HEK293 (cell line): ENCODE measurements around the gene HAND1.

Source experiments
- CTCF ChIA-PET: fragments of 350-600 bp; formaldehyde crosslinking; extraction: SDS; loops from one replicate; lab custom pipeline; 2021; ENCODE audit warnings: antibody characterized with exemption; lab: Yijun Ruan, JAX
- POLR2A ChIA-PET: fragments of 300-600 bp; formaldehyde crosslinking; extraction: SDS; loops from one replicate; lab custom pipeline; 2020; ENCODE audit warnings: antibody characterized with exemption, inconsistent platforms; lab: Yijun Ruan, JAX
- H3K27ac ChIP-seq: fragments of 200-500 bp; sonication (Bioruptor generic); 2 replicates; pipeline ENCODE4 v1.5.1; 2014; ENCODE audit warnings: low read depth, low read length, control low read depth, inconsistent platforms; ENCODE audit errors: extremely low read depth
- H3K36me3 ChIP-seq, 2 experiments: fragments of 200-500 bp in 1 of 2; sonication (Bioruptor generic) in 1 of 2; 1 replicate in 1 of 2; 2 replicates in 1 of 2; pipeline ENCODE4 v1.5.1; 2014 to 2017; ENCODE audit warnings: inconsistent platforms in 2 of 2, low read length in 2 of 2; ENCODE audit not compliant: control insufficient read depth in 2 of 2, insufficient read depth in 1 of 2
- H3K4me1 ChIP-seq: fragments of 200-500 bp; sonication (Bioruptor generic); 2 replicates; pipeline ENCODE4 v1.5.1; 2014; ENCODE audit warnings: mild to moderate bottlenecking, low read length, inconsistent platforms; ENCODE audit not compliant: control insufficient read depth, insufficient read depth
- H3K4me3 ChIP-seq: 2 replicates; pipeline ENCODE4 v1.5.1; 2011; ENCODE audit warnings: low read depth, mild to moderate bottlenecking, control low read depth, low read length, moderate library complexity
- H3K9me3 ChIP-seq: fragments of 200-500 bp; sonication (Bioruptor generic); 2 replicates; pipeline ENCODE4 v1.5.1; 2014; ENCODE audit warnings: low read depth, low read length, inconsistent platforms; ENCODE audit not compliant: control insufficient read depth, insufficient read depth
- GLI4 ChIP-seq: fragments of 450-650 bp; formaldehyde crosslinking; IDR thresholded peaks from 2 replicates; pipeline ENCODE4 v1.5.1; 2016; ENCODE audit warnings: missing biosample characterization, missing genetic modification characterization
- MEIS1 ChIP-seq: sonication (generic); formaldehyde crosslinking; IDR thresholded peaks from 2 replicates; pipeline ENCODE4 v1.8.1; 2022; ENCODE audit warnings: missing genetic modification reagents, mild to moderate bottlenecking, borderline replicate concordance
- REPIN1 ChIP-seq: fragments of 450-650 bp; formaldehyde crosslinking; IDR thresholded peaks from 2 replicates; pipeline ENCODE4 v1.5.1; 2017; ENCODE audit warnings: missing biosample characterization, missing genetic modification characterization, low read depth
- ZFP3 ChIP-seq: fragments of 450-650 bp; formaldehyde crosslinking; IDR thresholded peaks from 2 replicates; pipeline ENCODE4 v1.5.1; 2016; ENCODE audit warnings: low read depth, missing biosample characterization, missing genetic modification characterization
- ZNF169 ChIP-seq: fragments of 450-650 bp; formaldehyde crosslinking; IDR thresholded peaks from 2 replicates; pipeline ENCODE4 v1.5.1; 2016; ENCODE audit warnings: missing biosample characterization, missing genetic modification characterization
- ZNF302 ChIP-seq: fragments of 450-650 bp; formaldehyde crosslinking; IDR thresholded peaks from 2 replicates; pipeline ENCODE4 v1.5.1; 2016; ENCODE audit warnings: missing biosample characterization, missing genetic modification characterization, low read depth
- ZNF341 ChIP-seq: fragments of 450-650 bp; formaldehyde crosslinking; IDR thresholded peaks from 2 replicates; pipeline ENCODE4; 2016; ENCODE audit warnings: low read depth, missing biosample characterization, missing genetic modification characterization
- ZNF391 ChIP-seq: fragments of 450-650 bp; formaldehyde crosslinking; IDR thresholded peaks from 2 replicates; pipeline ENCODE4 v1.5.1; 2016; ENCODE audit warnings: low read depth, missing biosample characterization, missing genetic modification characterization, borderline replicate concordance
- ZNF433 ChIP-seq: fragments of 450-650 bp; formaldehyde crosslinking; IDR thresholded peaks from 2 replicates; pipeline ENCODE4 v1.5.1; 2016; ENCODE audit warnings: missing biosample characterization, missing genetic modification characterization, low read depth
- ZNF555 ChIP-seq: fragments of 450-650 bp; formaldehyde crosslinking; conservative IDR thresholded peaks from 2 replicates; pipeline ENCODE4 v1.5.1; 2017; ENCODE audit warnings: missing biosample characterization, mild to moderate bottlenecking, missing genetic modification characterization, inconsistent platforms
- ZNF623 ChIP-seq: fragments of 450-650 bp; formaldehyde crosslinking; IDR thresholded peaks from 2 replicates; pipeline ENCODE4 v1.5.1; 2016; ENCODE audit warnings: missing biosample characterization, missing genetic modification characterization
- ZNF777 ChIP-seq: fragments of 450-650 bp; formaldehyde crosslinking; IDR thresholded peaks from 2 replicates; pipeline ENCODE4 v1.5.1; 2017; ENCODE audit warnings: missing biosample characterization, missing genetic modification characterization, borderline replicate concordance
- TF ChIP-seq, protein P1 (sequence below): fragments of 450-650 bp; formaldehyde crosslinking; IDR thresholded peaks from 2 replicates; pipeline ENCODE4 v1.5.1; 2016; ENCODE audit warnings: missing biosample characterization, missing genetic modification characterization
- TF ChIP-seq, protein P2 (sequence below): fragments of 450-650 bp; formaldehyde crosslinking; conservative IDR thresholded peaks from 2 replicates; pipeline ENCODE4 v1.5.1; 2016; ENCODE audit warnings: low read depth, missing biosample characterization, missing genetic modification characterization
- TF ChIP-seq, protein P3 (sequence below): fragments of 450-650 bp; formaldehyde crosslinking; IDR thresholded peaks from 2 replicates; pipeline ENCODE4 v1.5.1; 2016; ENCODE audit warnings: missing biosample characterization, missing genetic modification characterization
- TF ChIP-seq, protein P4 (sequence below): fragments of 450-650 bp; formaldehyde crosslinking; IDR thresholded peaks from 2 replicates; pipeline ENCODE4 v1.5.1; 2017; ENCODE audit warnings: missing biosample characterization, missing genetic modification characterization
- TF ChIP-seq, protein P5 (sequence below): fragments of 450-650 bp; formaldehyde crosslinking; IDR thresholded peaks from 2 replicates; pipeline ENCODE4 v1.5.1; 2016; ENCODE audit warnings: missing biosample characterization, missing genetic modification characterization
- TF ChIP-seq, protein P6 (sequence below): fragments of 450-650 bp; formaldehyde crosslinking; IDR thresholded peaks from 2 replicates; pipeline ENCODE4 v1.5.1; 2016; ENCODE audit warnings: missing biosample characterization, missing genetic modification characterization

The HAND1 gene

DNA sequence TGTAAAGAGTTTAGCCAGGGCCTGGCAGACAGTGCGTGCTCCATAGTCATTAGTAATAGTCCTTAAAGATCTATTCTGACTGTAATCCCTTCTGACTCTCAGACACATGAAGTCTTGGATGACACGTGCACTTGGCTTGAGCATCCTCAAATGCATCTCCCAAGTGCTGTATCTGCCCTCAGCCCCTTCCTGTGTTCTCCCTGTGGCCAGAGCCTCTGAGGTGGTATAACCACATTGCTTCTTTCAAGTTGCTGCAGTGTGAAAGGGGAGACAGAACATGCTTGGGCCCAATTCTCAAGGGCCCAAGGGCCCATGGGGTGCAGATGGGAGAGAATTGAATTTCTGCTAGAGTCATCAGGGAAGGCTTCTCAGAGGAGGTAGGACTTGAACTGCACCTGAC is 30.1 kb upstream of the HAND1 start:
- CTCF ChIA-PET: interaction anchor here (1.0 kb wide), 1 partner anchor 103 kb away, joined by 5 read pairs; no protein-coding TSS in a partner anchor
- POLR2A ChIA-PET: no interaction called here
- no peak overlapping the region for H3K27ac ChIP-seq
- H3K4me1 ChIP-seq: no peaks in the 10 kb centered on the region
- no peak for TF ChIP-seq ZNF555 (tag by site-specific recombination)
- TF ChIP-seq, protein P1, sequence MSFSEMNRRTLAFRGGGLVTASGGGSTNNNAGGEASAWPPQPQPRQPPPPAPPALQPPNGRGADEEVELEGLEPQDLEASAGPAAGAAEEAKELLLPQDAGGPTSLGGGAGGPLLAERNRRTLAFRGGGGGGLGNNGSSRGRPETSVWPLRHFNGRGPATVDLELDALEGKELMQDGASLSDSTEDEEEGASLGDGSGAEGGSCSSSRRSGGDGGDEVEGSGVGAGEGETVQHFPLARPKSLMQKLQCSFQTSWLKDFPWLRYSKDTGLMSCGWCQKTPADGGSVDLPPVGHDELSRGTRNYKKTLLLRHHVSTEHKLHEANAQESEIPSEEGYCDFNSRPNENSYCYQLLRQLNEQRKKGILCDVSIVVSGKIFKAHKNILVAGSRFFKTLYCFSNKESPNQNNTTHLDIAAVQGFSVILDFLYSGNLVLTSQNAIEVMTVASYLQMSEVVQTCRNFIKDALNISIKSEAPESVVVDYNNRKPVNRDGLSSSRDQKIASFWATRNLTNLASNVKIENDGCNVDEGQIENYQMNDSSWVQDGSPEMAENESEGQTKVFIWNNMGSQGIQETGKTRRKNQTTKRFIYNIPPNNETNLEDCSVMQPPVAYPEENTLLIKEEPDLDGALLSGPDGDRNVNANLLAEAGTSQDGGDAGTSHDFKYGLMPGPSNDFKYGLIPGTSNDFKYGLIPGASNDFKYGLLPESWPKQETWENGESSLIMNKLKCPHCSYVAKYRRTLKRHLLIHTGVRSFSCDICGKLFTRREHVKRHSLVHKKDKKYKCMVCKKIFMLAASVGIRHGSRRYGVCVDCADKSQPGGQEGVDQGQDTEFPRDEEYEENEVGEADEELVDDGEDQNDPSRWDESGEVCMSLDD: no peak
- TF ChIP-seq ZNF433: no peak
- TF ChIP-seq ZFP3 (tag by site-specific recombination): no peak
- no peaks in the 10 kb centered on the region for H3K36me3 ChIP-seq
- no peaks in the 10 kb centered on the region for H3K9me3 ChIP-seq
- no peak overlapping the region for H3K4me3 ChIP-seq

DNA sequence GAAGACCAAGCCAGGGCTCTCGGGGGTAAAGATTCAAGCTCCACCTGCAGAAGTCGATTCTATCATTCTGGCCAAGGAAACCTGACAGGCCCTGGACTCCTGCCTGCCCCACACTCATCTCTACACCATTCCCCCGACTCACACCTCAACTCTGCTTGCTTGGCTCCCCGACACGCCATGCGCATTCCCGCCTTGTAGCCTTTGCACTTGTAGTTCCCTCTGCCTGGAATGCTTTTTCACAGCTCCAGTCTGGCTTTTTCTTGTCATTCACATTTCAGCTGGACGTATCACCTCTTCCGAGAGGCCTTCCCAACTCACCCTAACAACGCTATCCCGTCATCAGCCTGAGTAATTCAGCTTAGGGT is 28.7 kb upstream of the HAND1 start:
- Histone ChIP-seq H3K4me3 (no peak overlapping the region), H3K4me1 (no peaks in the 10 kb centered on the region), H3K9me3 (no peaks in the 10 kb centered on the region), H3K36me3 (no peaks in the 10 kb centered on the region), H3K27ac (no peak overlapping the region)
- ChIA-PET POLR2A (no interaction called here), CTCF (interaction anchor here (2.2 kb wide), 1 partner anchor 14 kb away, joined by 14 read pairs; no protein-coding TSS in a partner anchor)
- TF ChIP-seq ZNF623 (no peak), ZNF341 (no peak), REPIN1 (tag by site-specific recombination) (no peak), ZNF302 (tag by site-specific recombination) (no peak), GLI4 (no peak), ZNF169 (tag by site-specific recombination) (no peak), ZNF777 (tag by site-specific recombination) (no peak), ZNF391 (tag by site-specific recombination) (no peak), MEIS1 (CRISPR knock-in tag) (no peak)
- TF ChIP-seq, protein P2, sequence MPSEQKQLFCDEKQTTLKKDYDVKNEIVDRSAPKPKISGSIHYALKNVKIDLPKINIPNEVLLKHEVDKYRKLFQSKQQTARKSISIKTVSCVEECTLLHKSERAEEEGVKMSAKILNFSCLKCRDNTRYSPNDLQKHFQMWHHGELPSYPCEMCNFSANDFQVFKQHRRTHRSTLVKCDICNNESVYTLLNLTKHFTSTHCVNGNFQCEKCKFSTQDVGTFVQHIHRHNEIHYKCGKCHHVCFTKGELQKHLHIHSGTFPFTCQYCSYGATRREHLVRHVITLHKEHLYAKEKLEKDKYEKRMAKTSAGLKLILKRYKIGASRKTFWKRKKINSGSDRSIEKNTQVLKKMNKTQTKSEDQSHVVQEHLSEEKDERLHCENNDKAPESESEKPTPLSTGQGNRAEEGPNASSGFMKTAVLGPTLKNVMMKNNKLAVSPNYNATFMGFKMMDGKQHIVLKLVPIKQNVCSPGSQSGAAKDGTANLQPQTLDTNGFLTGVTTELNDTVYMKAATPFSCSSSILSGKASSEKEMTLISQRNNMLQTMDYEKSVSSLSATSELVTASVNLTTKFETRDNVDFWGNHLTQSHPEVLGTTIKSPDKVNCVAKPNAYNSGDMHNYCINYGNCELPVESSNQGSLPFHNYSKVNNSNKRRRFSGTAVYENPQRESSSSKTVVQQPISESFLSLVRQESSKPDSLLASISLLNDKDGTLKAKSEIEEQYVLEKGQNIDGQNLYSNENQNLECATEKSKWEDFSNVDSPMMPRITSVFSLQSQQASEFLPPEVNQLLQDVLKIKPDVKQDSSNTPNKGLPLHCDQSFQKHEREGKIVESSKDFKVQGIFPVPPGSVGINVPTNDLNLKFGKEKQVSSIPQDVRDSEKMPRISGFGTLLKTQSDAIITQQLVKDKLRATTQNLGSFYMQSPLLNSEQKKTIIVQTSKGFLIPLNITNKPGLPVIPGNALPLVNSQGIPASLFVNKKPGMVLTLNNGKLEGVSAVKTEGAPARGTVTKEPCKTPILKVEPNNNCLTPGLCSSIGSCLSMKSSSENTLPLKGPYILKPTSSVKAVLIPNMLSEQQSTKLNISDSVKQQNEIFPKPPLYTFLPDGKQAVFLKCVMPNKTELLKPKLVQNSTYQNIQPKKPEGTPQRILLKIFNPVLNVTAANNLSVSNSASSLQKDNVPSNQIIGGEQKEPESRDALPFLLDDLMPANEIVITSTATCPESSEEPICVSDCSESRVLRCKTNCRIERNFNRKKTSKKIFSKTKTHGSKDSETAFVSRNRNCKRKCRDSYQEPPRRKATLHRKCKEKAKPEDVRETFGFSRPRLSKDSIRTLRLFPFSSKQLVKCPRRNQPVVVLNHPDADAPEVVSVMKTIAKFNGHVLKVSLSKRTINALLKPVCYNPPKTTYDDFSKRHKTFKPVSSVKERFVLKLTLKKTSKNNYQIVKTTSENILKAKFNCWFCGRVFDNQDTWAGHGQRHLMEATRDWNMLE (tag by site-specific recombination): no peak
- TF ChIP-seq, protein P3, sequence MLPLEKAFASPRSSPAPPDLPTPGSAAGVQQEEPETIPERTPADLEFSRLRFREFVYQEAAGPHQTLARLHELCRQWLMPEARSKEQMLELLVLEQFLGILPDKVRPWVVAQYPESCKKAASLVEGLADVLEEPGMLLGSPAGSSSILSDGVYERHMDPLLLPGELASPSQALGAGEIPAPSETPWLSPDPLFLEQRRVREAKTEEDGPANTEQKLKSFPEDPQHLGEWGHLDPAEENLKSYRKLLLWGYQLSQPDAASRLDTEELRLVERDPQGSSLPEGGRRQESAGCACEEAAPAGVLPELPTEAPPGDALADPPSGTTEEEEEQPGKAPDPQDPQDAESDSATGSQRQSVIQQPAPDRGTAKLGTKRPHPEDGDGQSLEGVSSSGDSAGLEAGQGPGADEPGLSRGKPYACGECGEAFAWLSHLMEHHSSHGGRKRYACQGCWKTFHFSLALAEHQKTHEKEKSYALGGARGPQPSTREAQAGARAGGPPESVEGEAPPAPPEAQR (tag by site-specific recombination): no peak
- TF ChIP-seq, protein P4, sequence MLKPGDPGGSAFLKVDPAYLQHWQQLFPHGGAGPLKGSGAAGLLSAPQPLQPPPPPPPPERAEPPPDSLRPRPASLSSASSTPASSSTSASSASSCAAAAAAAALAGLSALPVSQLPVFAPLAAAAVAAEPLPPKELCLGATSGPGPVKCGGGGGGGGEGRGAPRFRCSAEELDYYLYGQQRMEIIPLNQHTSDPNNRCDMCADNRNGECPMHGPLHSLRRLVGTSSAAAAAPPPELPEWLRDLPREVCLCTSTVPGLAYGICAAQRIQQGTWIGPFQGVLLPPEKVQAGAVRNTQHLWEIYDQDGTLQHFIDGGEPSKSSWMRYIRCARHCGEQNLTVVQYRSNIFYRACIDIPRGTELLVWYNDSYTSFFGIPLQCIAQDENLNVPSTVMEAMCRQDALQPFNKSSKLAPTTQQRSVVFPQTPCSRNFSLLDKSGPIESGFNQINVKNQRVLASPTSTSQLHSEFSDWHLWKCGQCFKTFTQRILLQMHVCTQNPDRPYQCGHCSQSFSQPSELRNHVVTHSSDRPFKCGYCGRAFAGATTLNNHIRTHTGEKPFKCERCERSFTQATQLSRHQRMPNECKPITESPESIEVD (tag by site-specific recombination): no peak
- TF ChIP-seq, protein P5, sequence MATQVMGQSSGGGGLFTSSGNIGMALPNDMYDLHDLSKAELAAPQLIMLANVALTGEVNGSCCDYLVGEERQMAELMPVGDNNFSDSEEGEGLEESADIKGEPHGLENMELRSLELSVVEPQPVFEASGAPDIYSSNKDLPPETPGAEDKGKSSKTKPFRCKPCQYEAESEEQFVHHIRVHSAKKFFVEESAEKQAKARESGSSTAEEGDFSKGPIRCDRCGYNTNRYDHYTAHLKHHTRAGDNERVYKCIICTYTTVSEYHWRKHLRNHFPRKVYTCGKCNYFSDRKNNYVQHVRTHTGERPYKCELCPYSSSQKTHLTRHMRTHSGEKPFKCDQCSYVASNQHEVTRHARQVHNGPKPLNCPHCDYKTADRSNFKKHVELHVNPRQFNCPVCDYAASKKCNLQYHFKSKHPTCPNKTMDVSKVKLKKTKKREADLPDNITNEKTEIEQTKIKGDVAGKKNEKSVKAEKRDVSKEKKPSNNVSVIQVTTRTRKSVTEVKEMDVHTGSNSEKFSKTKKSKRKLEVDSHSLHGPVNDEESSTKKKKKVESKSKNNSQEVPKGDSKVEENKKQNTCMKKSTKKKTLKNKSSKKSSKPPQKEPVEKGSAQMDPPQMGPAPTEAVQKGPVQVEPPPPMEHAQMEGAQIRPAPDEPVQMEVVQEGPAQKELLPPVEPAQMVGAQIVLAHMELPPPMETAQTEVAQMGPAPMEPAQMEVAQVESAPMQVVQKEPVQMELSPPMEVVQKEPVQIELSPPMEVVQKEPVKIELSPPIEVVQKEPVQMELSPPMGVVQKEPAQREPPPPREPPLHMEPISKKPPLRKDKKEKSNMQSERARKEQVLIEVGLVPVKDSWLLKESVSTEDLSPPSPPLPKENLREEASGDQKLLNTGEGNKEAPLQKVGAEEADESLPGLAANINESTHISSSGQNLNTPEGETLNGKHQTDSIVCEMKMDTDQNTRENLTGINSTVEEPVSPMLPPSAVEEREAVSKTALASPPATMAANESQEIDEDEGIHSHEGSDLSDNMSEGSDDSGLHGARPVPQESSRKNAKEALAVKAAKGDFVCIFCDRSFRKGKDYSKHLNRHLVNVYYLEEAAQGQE (tag by site-specific recombination): no peak
- TF ChIP-seq, protein P6, sequence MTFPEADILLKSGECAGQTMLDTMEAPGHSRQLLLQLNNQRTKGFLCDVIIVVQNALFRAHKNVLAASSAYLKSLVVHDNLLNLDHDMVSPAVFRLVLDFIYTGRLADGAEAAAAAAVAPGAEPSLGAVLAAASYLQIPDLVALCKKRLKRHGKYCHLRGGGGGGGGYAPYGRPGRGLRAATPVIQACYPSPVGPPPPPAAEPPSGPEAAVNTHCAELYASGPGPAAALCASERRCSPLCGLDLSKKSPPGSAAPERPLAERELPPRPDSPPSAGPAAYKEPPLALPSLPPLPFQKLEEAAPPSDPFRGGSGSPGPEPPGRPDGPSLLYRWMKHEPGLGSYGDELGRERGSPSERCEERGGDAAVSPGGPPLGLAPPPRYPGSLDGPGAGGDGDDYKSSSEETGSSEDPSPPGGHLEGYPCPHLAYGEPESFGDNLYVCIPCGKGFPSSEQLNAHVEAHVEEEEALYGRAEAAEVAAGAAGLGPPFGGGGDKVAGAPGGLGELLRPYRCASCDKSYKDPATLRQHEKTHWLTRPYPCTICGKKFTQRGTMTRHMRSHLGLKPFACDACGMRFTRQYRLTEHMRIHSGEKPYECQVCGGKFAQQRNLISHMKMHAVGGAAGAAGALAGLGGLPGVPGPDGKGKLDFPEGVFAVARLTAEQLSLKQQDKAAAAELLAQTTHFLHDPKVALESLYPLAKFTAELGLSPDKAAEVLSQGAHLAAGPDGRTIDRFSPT (tag by site-specific recombination): no peak
